ENCODE data around the gene TMEM256.

Gene TMEM256

DNA sequence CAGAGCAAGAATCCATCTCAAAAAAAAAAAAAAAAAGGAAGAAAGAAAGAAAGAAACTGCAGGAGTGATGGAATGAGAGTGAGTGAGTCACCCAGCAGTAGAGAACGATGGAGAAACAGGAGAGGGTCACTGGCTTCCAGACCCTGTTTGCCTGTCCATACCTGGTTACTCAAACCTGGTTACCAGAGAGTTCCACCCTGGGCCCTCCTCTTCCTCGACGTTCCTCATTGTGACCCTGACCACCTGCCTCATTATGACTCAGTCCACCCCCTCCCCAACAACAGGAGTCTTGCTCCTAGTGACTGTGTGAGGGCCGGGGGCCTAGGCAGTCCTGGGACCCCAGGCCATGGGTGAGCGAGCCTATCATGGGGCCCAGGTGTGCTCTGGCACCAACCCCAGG, 24.7 kb upstream of the TMEM256 start, which contains the start of gene SPEM3:
Gene SPEM3 (plus strand): TSS at position 301 of the 400 bp plus-strand sequence. CDS start 46 bp downstream, at position 347.
- no peak for DNase-seq

DNA sequence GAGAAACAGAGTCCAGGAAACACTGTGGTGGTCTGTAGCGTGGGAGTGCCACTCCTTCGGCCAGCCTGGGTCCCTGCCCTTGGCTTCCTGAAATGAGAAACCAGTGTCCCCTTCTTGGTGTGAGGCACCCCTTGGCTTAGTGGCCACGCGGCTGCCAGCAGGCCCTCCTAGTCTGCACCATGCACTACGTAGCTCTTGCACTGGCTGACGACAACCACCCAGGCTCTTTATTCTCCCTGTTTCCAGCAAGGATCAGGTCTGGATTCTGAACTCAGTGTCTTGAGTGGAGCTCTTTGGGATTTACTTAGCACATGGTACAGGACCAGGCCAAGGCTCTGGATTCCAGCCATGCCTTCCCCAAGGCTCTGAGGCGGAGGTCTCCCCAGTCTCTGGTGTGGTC, 23.7 kb upstream of the TMEM256 start:
- DNase-seq, result no peak

DNA sequence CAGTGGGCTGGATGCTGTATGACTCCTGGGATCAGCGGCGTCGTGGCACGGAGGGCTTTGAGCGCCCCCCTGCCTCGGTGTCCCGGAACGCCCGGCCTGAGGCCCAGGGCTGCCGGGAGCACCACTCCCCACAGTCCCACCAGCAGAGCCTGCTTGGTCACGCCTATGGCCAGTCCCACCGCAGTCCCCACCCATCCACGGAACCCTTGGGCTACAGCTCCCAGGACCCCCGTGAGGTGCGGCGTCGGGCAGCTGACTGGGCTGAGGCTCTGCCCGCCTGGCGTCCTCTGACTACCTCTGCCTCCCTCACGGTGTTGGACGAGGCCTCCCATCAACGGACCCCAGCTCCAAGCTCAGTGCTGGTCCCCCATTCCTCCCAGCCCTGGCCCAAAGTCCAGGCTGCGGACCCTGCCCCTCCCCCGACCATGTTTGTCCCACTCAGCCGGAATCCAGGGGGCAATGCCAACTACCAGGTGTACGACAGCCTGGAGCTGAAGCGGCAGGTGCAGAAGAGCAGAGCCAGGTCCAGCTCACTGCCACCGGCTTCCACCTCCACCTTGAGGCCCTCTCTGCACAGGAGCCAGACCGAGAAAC, 23.1 kb upstream of the TMEM256 start:
- no peak for DNase-seq

DNA sequence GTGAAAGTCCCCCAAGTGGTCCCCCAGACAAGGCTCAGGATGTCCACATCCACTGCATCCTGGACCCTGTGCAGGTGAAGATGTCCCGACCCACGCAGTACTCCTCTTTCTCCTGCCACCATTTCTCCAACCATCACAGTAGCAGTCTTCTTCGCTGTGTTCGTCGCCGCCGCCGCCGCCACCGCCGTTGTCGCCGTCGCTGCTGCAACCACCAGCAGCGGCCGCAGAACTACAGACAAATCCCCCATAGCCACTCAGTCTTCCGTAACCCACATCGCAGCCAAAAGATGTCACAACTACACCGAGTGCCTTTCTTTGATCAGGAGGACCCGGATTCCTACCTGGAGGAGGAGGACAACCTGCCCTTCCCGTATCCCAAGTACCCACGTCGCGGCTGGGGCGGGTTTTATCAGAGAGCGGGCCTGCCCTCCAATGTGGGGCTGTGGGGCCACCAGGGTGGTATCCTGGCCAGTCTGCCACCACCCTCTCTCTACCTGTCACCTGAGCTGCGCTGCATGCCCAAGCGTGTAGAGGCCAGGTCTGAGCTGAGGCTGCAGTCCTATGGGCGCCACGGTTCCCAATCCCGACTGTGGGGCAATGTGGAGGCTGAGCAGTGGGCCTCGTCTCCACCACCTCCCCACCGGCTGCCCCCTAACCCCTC, 22.4 kb upstream of the TMEM256 start:
- no peak for DNase-seq

DNA sequence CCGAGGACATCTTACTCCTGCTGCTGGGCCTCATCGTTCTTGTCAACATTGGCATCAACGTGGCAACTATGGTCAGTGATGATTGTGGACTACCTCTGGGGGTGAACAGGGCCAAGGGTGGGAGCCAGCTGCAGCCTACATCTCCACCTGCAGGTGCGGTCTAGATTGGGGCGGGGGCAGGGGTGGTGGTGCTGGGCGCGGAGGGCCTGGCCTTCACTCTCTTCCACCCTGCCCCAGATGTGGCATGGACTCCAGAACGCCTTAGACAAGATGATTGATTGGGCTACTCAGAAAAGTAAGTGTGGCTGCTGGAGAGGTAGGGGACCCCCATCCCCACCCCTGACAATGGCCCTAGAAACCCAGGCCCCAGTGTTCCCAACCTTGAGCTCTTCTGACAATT, 21.9 kb upstream of the TMEM256 start:
- no peak for DNase-seq

DNA sequence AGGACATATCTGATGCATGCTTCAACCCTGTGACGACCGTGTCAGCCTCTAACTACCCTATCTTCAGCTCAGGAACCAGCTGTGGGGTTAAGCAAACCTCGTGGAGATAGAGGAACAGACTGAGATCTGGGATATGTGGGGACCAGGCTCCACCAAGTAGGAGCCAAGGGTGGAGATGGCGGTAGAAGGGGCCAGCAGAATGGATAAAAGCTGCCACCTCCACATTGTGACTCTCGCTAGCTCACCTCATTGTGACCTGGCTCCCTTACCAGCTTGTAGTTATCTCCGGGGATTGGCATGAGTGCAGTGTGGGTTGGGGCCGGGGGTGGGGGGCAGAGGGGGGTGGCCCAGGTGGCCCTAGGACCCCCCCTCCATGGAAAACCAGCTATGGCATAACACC, 21.4 kb upstream of the TMEM256 start, which contains the start of gene SPEM2:
Gene SPEM2 (plus strand): TSS at position 301 of the 400 bp plus-strand sequence. CDS start 73 bp downstream, at position 374.
- no peak for DNase-seq

DNA sequence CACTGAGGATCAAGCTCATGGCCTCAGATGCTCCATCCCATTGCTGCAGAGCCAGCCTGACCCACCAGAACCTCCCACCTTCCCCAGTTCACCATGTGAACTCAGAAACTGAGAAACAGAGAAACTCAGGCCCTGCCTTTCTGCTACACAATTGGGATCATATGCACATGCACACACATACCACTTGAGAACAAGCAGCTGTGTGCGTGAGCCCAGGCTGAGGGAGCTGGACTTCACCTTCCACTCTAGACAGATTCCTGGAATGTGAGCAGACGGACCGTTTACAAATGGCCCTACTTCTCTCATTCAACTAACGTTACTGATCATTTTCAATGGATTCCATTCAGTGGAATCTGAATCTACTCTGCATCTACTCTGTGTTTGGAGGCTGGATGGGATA, 19.8 kb upstream of the TMEM256 start:
- no peak for DNase-seq

DNA sequence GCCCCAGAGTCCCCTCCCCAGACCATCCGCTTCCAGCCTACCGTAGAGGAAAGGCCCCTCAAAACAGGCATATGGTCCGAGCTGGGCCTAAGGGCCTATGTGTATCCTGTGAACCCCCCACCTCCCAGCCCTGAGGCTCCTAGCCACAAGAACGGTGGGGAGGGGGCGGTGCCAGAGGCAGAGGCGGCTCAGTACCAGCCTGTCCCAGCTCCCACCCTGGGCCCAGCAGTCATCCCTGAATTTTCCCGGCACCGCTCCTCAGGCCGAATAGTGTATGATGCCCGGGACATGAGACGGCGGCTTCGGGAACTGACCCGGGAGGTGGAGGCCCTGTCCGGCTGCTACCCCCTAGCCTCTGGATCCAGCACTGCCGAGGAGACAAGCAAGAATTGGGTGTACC, 17.3 kb upstream of the TMEM256 start:
- DNase-seq, result no peak

DNA sequence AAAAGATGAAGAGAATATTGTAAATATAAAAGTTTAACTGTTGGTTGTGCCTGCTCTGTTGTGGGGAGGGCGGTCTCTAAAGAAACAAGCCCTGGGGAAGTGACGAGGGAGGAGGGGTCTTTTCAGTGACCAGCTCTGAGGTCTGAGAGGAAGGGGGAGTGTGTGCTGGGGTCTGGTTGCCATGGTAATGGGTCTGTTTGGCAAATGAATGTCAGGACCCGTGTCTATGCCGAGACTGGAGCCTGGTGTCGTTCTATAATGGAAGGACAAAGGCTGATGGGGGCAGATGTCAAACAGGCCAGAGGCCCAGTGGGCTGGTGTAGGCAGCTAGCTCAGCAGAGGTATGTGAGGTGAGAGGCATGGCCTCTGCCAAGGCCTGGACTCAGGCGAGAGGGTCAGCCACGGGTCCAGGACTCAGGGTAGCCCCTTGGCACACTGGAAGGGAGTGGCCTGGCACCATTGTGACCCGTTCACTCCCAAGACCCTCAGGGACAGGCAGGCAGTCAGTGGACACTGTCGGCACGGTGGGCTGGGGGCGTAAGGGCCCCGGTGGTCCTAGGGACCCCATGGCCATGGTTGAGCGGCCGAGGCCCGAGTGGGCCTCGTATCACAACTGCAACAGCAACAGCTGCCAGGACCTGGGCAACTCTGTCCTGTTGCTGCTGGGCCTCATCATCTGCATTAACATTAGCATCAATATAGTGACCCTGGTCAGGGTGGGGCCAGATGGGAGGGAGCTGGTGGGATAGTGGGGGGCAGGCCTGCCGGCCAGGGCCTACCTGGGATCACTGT, 16.1 kb upstream of the TMEM256 start, which contains the start of gene SPEM1:
Gene SPEM1 (plus strand): TSS at position 506 of the 792 bp plus-strand sequence. CDS start 61 bp downstream, at position 567.
- no peak for DNase-seq

DNA sequence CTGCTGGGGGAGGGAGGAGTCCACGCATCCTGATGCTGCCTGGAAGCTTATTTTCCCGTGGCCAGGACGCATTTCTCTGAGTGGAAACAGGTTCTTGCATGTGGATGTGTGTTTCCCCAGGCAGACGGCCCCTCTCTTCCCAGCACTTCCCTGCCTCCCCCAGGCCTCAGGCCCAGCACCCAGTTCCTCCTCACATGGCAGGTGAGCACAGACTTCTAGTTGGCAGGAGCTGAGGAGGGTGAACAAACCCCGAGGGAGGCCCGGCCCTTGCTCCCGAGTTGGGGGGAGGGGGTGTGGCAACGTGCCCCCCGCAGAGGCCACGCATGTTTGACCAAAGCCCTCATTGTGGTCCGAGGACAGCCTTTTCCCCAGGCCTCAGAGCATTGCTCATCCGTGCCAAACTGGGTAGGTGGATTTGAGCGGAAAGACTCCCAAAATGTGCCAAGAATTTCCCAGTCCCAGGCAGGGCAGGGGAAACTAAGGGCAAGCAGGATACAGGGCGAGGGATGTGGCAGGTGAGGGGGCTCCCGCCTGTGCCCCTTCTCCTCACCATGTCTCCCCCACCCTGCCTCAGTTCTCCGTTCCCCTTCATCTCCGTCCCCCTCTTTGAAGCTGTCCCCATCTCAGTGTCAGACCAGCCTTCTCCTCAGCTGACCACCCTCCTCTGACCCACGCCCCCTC, 14.7 kb upstream of the TMEM256 start:
- DNase-seq, result no peak

DNA sequence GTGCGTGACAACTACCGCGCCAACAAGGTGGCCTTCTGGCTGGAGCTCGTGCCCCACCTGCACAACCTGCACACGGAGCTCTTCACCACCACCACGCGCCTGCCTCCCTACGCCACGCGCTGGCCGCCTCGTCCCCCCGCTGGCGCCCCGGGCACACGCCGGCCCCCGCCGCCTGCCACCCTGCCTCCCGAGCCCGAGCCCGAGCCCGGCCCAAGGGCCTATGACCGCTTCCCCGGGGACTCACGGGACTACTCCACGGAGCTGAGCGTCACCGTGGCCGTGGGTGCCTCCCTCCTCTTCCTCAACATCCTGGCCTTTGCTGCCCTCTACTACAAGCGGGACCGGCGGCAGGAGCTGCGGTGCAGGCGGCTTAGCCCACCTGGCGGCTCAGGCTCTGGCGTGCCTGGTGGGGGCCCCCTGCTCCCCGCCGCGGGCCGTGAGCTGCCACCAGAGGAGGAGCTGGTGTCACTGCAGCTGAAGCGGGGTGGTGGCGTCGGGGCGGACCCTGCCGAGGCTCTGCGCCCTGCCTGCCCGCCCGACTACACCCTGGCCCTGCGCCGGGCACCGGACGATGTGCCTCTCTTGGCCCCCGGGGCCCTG, 13.3 kb upstream of the TMEM256 start:
- no peak for DNase-seq

DNA sequence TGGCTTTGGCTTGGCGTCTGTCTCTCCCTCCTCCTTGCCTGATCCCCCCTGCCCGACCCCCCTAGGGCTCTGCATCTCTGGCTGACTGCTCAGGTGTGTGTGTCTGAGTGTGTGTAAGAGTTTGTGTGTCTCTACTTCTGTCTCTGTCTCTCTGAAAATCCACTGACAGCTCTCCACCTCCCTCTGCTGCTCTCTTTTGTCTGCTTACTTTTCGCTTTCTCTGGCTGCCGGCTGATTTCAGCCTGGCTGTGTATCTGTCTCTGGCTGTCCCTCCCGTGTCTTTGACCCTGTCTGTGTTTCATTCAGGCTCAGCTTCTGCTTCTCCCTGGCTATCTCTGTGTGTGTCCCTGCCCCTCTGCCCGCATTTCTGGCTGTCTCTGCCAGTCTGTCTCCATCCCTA, 12.4 kb upstream of the TMEM256 start:
- no peak for DNase-seq

DNA sequence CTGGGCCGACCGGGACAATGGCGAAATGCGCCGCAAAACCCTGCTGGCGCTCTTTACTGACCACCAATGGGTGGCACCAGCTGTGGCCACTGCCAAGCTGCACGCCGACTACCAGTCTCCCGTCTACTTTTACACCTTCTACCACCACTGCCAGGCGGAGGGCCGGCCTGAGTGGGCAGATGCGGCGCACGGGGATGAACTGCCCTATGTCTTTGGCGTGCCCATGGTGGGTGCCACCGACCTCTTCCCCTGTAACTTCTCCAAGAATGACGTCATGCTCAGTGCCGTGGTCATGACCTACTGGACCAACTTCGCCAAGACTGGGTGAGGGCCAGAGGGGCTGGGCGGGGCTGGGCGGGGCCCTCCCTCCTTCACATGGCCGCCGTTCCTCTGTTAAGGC, 11.9 kb upstream of the TMEM256 start:
- no peak for DNase-seq

DNA sequence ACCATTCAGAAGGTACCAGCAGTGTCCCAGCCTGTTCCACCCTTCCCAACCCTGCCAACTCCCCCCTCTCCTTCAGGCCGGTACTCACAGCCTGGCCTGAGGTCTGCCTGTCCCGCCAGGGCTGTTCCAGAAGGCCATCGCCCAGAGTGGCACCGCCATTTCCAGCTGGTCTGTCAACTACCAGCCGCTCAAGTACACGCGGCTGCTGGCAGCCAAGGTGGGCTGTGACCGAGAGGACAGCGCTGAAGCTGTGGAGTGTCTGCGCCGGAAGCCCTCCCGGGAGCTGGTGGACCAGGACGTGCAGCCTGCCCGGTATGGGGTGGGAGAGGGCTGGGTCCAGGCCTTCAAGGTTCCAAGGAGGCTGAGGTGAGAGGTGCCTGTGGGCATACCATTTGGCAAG, 10.9 kb upstream of the TMEM256 start:
- no peak for DNase-seq

DNA sequence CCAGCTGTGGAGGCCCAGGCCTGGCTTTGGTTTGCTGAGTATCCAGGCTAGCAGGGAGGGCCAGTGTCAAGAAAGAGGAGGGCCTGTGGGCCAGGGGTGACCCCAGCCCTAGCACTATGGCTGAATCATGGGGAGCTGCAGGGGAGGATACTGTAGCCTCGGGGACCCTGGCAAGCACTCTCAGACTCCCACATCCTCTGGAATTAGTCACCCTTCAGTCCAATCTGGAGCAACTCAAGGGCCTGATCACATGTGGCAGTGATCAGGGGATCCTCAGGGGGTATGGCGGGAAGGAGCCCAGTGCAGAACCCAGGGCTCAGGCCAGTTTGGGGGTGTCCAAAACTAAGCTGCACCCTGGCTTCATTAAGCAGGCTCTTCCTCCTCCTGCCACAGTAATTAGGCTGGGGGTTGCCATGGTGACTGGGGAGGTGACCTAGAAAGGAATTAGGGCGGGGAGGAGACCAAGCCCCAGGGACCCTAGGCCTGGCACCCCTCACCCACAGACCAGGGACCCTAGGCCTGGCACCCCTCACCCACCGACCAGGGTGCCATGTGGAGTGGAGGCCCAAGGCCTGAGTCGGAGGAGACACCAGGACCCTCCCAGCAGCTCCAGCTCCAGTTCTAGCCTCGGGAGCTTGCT, 9.6 kb upstream of the TMEM256 start:
- no peak for DNase-seq

DNA sequence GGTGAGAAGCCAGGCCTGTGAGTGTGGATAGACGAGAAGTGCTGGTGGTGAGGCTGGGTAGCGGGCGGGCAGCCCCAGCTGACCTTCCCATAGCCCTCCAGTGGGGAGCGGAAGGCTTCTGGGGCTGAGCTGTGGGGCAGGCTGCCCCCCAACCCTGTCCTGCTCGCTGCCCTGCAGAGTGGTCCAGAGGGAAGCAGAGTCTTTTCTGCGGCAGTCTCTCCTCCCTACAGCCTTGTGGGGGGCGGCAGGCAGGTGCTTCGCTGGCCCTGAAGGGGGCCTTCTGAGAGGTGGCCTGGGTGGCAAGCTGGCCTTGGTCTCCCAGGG, 7.5 kb upstream of the TMEM256 start:
- DNase-seq, result no peak

DNA sequence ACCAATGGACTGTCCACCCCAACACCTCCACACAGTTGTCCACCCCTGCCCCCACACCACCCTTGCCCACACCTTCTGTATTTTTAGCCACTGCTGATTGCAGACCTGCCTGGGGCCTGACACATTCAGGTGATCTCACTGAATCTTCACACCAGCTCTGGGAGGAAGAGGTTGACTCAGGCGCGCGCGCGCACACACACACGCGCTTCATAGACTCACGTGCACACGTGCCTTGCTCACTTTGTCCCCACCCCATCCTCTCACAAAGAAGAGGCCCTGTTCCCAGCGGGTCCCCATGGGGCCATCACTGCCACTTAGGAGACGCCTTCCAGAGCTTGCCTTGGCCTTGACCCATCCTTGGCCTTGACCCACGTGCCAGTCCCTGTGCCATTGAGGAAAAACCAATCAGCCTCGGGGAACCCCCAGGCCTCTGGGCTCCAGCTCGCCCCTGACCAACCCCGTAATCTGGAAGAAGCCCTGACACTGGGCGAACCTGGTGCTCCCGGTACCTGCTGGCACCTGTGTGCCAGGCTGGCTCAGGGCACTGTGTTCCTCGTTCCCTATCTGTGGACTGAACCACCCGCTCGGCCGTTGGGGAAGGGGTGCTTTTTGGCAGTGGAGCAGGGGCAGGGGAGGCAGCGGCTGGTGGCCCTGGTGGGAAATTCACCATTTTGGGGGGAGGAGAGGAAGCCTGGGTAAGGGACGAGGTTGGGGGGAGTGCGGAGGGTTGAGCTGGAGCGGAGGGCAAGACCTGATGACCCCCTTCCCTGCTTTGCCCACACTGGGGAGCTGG, 6.9 kb upstream of the TMEM256 start:
- DNase-seq, result no peak

DNA sequence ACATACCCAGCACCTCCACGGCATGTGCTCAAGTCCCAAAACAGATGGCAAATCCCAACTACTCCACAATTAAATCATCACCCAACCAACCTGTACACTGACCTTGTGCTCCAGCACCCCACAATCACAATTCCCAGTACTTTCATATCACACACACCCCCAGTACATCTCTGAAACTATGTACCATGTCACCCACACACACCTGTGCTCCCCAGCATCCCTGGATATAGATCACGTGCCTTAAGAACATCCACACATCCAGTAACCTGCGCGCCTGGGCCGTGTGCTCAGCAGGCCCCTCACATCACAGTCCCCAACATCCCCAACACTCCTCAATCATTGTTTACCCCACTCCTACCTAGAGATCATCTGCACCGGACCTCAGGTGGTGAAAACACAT, 5.8 kb upstream of the TMEM256 start:
- no peak for DNase-seq

DNA sequence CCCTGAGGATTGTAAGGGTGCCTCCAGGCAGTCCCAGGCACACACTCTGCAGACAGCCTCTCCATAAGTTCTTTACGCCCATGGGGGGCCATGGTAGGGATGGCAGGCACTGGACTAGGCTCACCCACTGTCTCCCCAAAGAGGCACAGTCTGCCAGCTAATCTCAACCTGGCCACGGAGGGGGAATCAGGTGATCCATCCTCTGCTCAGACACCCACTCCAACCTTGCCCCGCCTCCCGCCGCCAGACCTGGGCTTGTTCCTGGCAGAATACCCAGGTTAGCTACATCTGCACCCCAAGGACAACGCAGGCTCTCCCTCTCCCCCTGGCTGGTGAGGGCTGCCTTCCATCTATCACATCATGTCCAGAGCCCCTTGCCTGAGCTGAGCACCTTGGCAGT, 5.0 kb upstream of the TMEM256 start:
- DNase-seq, result no peak

DNA sequence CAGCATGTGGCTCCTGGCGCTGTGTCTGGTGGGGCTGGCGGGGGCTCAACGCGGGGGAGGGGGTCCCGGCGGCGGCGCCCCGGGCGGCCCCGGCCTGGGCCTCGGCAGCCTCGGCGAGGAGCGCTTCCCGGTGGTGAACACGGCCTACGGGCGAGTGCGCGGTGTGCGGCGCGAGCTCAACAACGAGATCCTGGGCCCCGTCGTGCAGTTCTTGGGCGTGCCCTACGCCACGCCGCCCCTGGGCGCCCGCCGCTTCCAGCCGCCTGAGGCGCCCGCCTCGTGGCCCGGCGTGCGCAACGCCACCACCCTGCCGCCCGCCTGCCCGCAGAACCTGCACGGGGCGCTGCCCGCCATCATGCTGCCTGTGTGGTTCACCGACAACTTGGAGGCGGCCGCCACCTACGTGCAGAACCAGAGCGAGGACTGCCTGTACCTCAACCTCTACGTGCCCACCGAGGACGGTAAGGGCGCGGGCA, 4.4 kb upstream of the TMEM256 start:
- no peak for DNase-seq

DNA sequence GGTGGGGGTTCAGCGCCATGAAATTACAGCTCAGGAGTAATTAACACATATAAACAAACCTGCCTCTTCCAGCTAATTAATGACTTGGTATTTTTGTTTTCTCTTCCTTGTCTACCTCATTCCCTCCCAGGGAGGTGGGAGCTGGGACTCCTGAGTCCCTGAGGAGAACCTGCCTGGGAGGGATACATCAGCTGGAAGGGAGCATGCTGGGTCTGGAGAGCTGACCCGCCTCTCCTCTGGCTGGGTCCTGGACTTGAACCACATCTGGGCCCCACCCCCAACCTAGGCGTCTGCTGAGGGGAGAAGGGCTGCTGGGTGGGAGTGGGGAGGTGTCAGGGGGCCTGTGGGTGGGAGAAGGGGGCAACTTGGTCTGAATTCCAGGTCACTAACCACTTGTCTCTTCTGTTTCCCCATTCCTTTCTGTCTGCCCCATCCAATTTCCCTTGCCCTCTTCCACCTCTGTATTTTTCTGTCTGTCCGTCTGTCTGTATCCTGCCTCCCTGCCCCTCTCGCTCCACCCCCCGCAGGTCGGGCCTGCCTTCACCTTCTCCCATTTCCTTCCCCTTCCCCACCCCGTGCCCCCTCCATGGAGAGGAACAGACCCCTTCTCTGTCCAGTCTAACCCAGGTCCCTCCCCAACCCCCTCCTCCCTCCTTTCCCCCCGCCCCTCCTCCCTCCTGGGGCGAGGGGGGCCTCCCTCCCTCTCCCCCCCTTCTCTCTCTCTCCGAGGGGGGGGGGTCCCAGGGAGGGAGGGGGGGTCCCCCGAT, 3.8 kb upstream of the TMEM256 start, which contains the start of gene NLGN2:
Gene NLGN2 (plus strand): TSS at position 361 of the 767 bp plus-strand sequence. CDS start 411 bp downstream, outside the sequence.
- no peak for DNase-seq

Measured in cerebellar nuclear complex (tissue), 1 donor.